HepG2 (cell line): ENCODE data around the gene NUDT13. TPM values are rescaled to one million over a fixed set of nuclear protein-coding genes. Genes with fewer than 3 reads are reported as not detected.

Source experiments
- CHD4 ChIP-seq: fragments of 200-600 bp; sonication (generic); IDR thresholded peaks from 2 replicates; pipeline ENCODE4 v1.7.0; 2017; ENCODE audit warnings: mild to moderate bottlenecking, low read length, borderline replicate concordance
- GTF2F1 ChIP-seq: fragments of 150-350 bp; IDR thresholded peaks from 2 replicates; pipeline ENCODE4 v1.6.1; 2014; ENCODE audit warnings: low read length
- HDAC1 ChIP-seq: sonication (generic); formaldehyde crosslinking; IDR thresholded peaks from 2 replicates; pipeline ENCODE4 v1.5.1; 2020; ENCODE audit warnings: mild to moderate bottlenecking, missing genetic modification reagents
- HNF4G ChIP-seq, 2 experiments: sonication (generic) in 1 of 2; formaldehyde crosslinking in 1 of 2; IDR thresholded peaks; 2 replicates each; pipeline versions ENCODE4 v1.4.0 to v1.6.1; 2011 to 2020; ENCODE audit warnings: borderline replicate concordance in 2 of 2, low read depth in 2 of 2, mild to moderate bottlenecking in 2 of 2, low read length in 1 of 2, missing genetic modification reagents in 1 of 2, moderate library complexity in 1 of 2
- LBX2 ChIP-seq: sonication (generic); formaldehyde crosslinking; IDR thresholded peaks from 2 replicates; pipeline ENCODE4 v1.5.0; 2020; ENCODE audit warnings: missing genetic modification reagents, mild to moderate bottlenecking, borderline replicate concordance
- MXI1 ChIP-seq: IDR thresholded peaks from 3 replicates; pipeline ENCODE4 v1.6.1; 2012; ENCODE audit warnings: low read depth, low read length, inconsistent platforms, borderline replicate concordance
- POLR2AphosphoS5 ChIP-seq: IDR thresholded peaks from 2 replicates; pipeline ENCODE4 v1.6.1; 2012; ENCODE audit warnings: low read depth, low read length
- PRDM4 ChIP-seq: sonication (generic); formaldehyde crosslinking; IDR thresholded peaks from 2 replicates; pipeline ENCODE4 v1.9.0; 2021; ENCODE audit warnings: missing genetic modification reagents, borderline replicate concordance
- SMAD3 ChIP-seq: sonication (generic); formaldehyde crosslinking; IDR thresholded peaks from 2 replicates; pipeline ENCODE4 v1.4.0; 2020; ENCODE audit warnings: missing genetic modification reagents
- ZBTB40 ChIP-seq, 2 experiments: fragments of 450-650 bp in 1 of 2; sonication (generic) in 1 of 2; formaldehyde crosslinking in 1 of 2; IDR thresholded peaks; 2 replicates each; pipeline versions ENCODE4 v1.6.1 to v1.8.0; 2016 to 2022; ENCODE audit warnings: antibody characterized with exemption in 1 of 2, mild to moderate bottlenecking in 1 of 2, missing genetic modification reagents in 1 of 2
- ZKSCAN5 ChIP-seq: sonication (generic); formaldehyde crosslinking; IDR thresholded peaks from 2 replicates; pipeline ENCODE4 v1.5.1; 2020; ENCODE audit warnings: mild to moderate bottlenecking, missing genetic modification reagents
- ZNF264 ChIP-seq: sonication (generic); formaldehyde crosslinking; IDR thresholded peaks from 2 replicates; pipeline ENCODE4 v1.4.0; 2020; ENCODE audit warnings: missing genetic modification reagents
- ZNF281 ChIP-seq: sonication (generic); formaldehyde crosslinking; IDR thresholded peaks from 2 replicates; pipeline ENCODE4 v1.4.0; 2020; ENCODE audit warnings: missing genetic modification reagents, borderline replicate concordance
- ZNF790 ChIP-seq: sonication (generic); formaldehyde crosslinking; IDR thresholded peaks from 2 replicates; pipeline ENCODE4 v1.8.0; 2022; ENCODE audit warnings: missing genetic modification reagents, mild to moderate bottlenecking, borderline replicate concordance
- polyA plus RNA-seq, 8 experiments: library from polyadenylated mRNA; depleted of rRNA in 3 of 8; stranded (reverse) in 7 of 8; unstranded in 1 of 8; fragments of >200 nt; fragmentation: Illumina TruSeq in 4 of 8; extraction: Trizol in 4 of 8; gene quantifications; 2 replicates each; pipeline versions ENCODE4 v1.2.1 to v1.2.3, GENCODE V29; 2011 to 2016; ENCODE audit warnings: low read depth in 4 of 8, missing spikeins in 1 of 8, mixed read lengths in 1 of 8; ENCODE audit not compliant: insufficient read depth in 1 of 8
- total RNA-seq, 5 experiments: library from RNA; depleted of rRNA; stranded (reverse); fragments of >200 nt; fragmentation: Illumina TruSeq; extraction: Trizol; gene quantifications; 2 replicates each; pipeline ENCODE4 v1.2.3, GENCODE V29; 2016; ENCODE audit warnings: low read depth in 1 of 5

The NUDT13 gene
- total and polyA plus RNA-seq, 2 of the 13 experiments (the other 11 are each of a cell fraction or from before 2014, with no cell fraction given), result 4.2 to 6.5 TPM

- TF ChIP-seq ZNF281 (CRISPR knock-in tag) (no peak), HDAC1 (CRISPR knock-in tag) (peak; percentile 65), ZNF790 (no peak), MXI1 (no peak; the same call in 2 of the 3 replicates), LBX2 (CRISPR knock-in tag) (no peak), ZNF264 (CRISPR knock-in tag) (0 out of 2 replicates have a peak, but pooled peaks have one; percentile 23), ZBTB40 (IDR thresholded peaks at IDR 0.05) (no peak), ZBTB40 (CRISPR knock-in tag; IDR thresholded peaks at IDR 0.05) (no peak; the same call in 1 of the 2 replicates), CHD4 (no peak), HNF4G (IDR thresholded peaks at IDR 0.05; ENCODE audit: borderline replicate concordance, low read depth, low read length) (no peak), HNF4G (CRISPR knock-in tag; IDR thresholded peaks at IDR 0.05; ENCODE audit: borderline replicate concordance, low read depth) (no peak), SMAD3 (CRISPR knock-in tag) (0 out of 2 replicates have a peak, but pooled peaks have one; percentile 41), POLR2AphosphoS5 (no peak), GTF2F1 (no peak), PRDM4 (CRISPR knock-in tag) (no peak), ZKSCAN5 (no peak)
Observed at GRCh38 chr10:73088304-73088703, 22.0 kb upstream of the NUDT13 start (continued).
